AG10803 (cell line): ENCODE results near the gene ATRN.

Source experiments
- DNase-seq: peaks from one replicate; pipeline ENCODE4 v3.0.0; 2010; ENCODE audit warnings: low read depth
- H3K4me3 ChIP-seq: 2 replicates; pipeline ENCODE4 v1.5.1; 2011; ENCODE audit warnings: mild to moderate bottlenecking, low read length, control low read depth
- TF ChIP-seq, protein P1 (sequence below): conservative IDR thresholded peaks from 2 replicates; pipeline ENCODE4 v1.5.1; 2011; ENCODE audit warnings: mild to moderate bottlenecking, low read length, control low read depth, inconsistent platforms

The ATRN gene

DNA sequence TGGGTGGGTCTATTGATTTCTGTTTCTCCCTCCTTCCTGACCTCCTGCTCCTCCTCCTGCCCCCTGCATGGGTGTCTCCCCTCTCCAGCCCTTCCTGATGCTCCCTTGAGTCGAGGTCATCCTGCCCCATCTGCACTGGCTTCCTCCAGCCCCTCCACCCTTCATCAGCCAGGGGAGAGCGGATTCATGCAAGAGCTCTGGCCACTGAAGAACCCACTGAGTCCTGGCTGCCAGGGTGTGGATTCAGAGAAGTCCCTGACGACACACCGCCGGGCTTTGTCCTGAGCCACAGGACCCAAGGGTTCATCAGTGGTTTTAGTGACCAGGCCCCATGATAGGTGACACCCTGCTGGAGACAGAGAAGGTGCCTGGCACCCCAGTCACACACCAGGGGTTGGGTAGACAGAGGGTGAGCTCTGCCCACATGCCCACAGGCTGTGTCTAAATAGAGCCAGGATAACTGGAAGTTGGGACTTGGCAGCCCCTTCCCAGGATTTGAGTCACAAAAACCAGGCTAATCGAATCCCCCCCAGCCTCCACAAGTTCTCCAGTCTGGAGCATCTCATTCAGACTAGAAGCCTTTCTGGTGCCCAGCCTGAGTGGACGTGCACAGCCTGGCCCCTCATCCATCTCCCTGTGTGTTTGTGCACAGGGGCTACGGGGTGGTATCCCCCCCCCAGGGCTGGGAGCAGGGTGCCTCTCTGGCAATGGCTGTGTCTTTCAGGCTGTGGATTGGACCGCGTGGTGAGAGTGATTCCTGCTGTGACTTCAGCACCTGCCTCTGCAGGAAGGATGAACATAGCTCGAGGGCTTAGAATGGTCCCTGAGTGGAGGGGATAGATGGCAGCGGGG, 191.2 kb downstream of the ATRN start:
- TF ChIP-seq, protein P1, sequence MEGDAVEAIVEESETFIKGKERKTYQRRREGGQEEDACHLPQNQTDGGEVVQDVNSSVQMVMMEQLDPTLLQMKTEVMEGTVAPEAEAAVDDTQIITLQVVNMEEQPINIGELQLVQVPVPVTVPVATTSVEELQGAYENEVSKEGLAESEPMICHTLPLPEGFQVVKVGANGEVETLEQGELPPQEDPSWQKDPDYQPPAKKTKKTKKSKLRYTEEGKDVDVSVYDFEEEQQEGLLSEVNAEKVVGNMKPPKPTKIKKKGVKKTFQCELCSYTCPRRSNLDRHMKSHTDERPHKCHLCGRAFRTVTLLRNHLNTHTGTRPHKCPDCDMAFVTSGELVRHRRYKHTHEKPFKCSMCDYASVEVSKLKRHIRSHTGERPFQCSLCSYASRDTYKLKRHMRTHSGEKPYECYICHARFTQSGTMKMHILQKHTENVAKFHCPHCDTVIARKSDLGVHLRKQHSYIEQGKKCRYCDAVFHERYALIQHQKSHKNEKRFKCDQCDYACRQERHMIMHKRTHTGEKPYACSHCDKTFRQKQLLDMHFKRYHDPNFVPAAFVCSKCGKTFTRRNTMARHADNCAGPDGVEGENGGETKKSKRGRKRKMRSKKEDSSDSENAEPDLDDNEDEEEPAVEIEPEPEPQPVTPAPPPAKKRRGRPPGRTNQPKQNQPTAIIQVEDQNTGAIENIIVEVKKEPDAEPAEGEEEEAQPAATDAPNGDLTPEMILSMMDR: no peak

DNA sequence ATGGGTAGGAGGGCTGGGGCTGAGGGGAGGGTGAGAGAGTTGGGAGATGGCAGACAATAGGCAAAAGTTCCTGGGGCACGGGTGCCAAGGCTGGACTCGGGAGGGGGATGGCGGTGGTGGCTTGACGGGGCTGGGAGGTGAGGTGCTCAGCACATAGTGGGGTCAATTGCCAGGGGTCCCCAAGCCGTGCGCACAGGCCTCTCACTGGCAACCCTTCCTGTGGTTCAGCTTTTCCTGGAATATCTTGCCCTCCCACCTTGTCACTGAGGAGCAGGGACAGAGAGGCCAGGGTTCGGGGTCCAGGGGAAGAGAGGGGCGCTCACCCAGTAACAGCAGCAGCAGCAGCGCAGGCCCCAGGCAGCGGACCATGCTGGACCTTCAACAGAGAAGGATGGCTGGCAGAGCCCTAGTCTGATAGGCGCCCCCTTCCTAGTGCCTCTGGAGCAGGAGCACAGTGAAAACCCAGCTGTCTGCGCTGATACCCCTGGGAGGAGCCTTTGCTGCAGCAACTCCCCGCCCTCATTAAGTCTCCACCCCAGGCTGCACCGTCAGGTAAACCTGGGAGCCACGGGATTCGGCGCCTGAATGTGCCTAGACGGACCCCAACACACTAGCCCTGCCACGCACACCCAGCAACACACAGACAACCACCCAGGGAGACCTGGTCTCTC, 192.3 kb downstream of the ATRN start, which contains the start of gene GFRA4:
Gene GFRA4, minus strand, starts transcription at position 369 of the 671 bp plus-strand sequence. Its CDS starts 0 bp downstream, at position 369.
- TF ChIP-seq, protein P1: no peak
- no peak for DNase-seq
- H3K4me3 ChIP-seq: no peak within 1 kb of the TSS

More for the DNA sequence above, 191.2 kb downstream of the ATRN start:
- DNase-seq: no peak
- H3K4me3 ChIP-seq: no peak overlapping the region

DNA sequence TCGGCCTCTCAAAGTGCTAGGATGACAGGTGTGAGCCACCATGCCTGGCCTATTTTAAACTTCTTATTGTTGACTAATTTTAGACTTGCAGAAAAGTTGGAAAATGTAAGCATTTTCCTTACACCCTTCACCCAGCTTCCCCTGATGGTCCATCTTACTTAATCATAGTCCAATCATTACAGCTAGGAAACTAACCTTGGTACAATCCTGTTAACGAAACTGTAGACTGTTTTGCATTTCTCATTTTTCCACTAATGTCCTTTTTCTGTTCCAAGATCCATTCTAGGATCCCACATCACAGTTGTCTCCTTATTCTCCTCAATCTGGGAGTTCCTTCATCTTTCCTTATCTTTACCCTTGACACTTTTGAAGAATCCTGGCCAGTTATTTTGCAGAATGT, 193.0 kb downstream of the ATRN start:
- TF ChIP-seq, protein P1: no peak
- no peak for DNase-seq
- H3K4me3 ChIP-seq: no peak overlapping the region

DNA sequence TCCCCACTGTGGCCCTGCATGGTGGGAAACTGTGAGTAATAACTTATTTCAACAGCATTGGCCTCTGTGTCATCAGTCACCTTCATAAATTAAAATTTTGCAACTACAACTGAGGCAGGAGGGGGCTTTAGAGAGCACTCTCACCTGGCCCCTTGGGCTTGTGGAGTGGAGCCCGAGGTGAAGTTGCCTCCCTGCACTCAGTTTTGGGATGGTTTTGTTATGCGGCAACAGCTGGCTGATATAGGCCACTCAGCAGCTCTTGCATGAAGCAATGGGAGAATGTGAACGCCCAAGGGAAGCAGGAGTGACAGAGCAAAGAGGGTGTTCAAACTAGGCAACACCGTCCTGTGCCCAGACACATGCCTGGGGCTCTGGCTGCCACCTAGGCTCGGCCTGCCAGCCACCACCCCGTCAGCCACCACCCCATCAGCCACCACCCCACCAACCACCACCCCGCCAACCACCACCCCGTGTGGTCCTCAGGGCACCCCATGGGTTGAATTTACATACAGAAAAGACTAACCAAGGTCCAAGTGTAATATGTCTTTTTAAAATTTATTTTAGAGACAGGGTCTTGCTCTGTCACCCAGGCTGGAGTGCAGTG, 196.7 kb downstream of the ATRN start:
- TF ChIP-seq, protein P1: no peak
- DNase-seq: no peak
- H3K4me3 ChIP-seq: no peak overlapping the region

DNA sequence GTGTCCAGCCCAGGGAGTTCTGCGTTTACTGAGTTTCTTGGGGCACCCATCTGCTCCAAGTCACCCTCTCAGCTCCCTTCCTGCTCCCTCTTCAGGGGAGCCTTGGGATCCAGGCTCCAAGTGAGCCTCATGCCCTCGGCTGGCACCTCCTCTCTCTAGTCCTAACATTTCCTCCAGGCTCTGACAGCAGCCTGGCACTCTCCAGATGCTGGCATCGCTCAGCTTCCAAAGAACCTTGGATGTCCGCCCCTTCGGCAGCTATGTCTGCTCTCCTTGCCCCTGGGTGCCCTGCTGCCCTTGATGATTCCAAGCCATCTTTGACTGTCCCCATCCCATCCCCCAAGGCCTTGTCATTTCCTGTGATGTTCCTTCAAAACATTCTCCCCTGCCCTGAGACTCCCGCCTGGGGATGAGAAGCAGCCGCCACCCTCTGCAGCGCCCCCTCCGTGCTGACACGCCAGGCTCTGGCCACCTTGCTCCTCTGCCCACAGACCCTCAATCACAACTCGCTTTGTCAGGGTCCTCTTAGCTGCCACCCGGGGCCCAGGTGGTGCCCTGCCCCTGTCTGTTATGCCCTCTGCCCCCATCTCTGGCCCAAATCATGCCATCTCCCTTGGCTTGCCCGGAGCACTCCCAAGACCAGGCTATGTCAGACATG, 199.0 kb downstream of the ATRN start:
- no peak for DNase-seq
- TF ChIP-seq, protein P1: no peak
- H3K4me3 ChIP-seq: no peak overlapping the region

DNA sequence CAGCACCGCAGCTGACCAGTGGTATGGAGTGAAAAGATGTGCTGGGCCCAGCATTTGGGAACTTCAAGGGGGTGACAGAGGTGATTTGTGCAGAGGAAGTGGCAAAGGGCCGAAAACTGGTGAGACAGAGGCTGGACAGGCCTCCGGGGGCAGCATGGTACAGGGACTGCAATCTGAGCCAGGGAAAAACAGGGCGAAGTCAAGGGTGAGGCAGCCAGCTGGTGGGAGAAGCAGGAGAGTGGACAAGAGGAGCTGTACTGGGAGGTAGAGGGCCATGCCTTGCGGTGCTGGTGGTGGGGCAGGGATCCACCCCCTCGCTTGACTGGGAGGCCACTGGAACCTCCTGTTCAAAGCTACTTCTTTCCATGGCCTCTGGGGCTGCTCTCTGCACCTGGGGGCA, 199.7 kb downstream of the ATRN start:
- no peak for DNase-seq
- H3K4me3 ChIP-seq: no peak overlapping the region
- TF ChIP-seq, protein P1: no peak; the same call in 1 of the 2 replicates
